ENCODE measurements around the gene FMN1. TPM values are rescaled to one million over a fixed set of nuclear protein-coding genes. Genes with fewer than 3 reads are reported as not detected.

Gene FMN1
- polyA plus RNA-seq, 4 donors: 0.54 to 2.1 (median 0.86) TPM

DNA sequence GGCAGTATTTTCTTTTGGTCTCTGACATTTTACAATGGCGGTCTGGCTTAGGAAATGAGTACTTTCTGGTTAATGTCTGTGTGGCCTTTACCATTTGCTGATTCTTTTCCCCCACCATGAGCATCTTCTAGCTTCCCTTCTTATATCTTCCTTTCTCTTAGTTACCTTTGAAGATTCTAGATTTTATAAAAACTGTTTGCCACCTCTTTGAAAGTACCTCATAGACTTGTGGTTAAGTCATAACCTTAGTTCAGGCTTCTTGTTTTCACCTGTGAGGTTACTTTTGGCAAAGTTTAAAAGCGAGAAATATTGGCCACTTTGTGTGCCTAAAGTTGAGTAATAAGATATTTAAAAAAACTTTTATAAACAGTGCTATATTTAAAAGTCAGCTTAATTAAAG lies 147.4 kb downstream of the FMN1 start:
- Histone ChIP-seq H3K9me3 (ENCODE audit: control insufficient read depth in 2 of 2, insufficient read depth in 1 of 2, low read depth in 1 of 2, low read length in 1 of 2) (peaks cover 0 to 27% of the 10 kb centered on the region in 2 donors), H3K4me3 (ENCODE audit: low read depth in 1 of 3, low read length in 3 of 3) (no peak overlapping the region), H3K27me3 (ENCODE audit: control insufficient read depth in 3 of 3, insufficient read depth in 3 of 3, low read length in 3 of 3) (peaks cover 0 to 2% (median 0%) of the 10 kb centered on the region in 3 donors), H3K27ac (ENCODE audit: low read depth in 1 of 3, low read length in 2 of 3) (no peak overlapping the region), H3K4me1 (ENCODE audit: control insufficient read depth in 3 of 3, insufficient read depth in 2 of 3, low read depth in 1 of 3, low read length in 2 of 3) (no peaks in the 10 kb centered on the region), H3K36me3 (ENCODE audit: control insufficient read depth in 3 of 3, insufficient read depth in 2 of 3, low read depth in 1 of 3, low read length in 3 of 3) (no peaks in the 10 kb centered on the region)
- no peak for DNase-seq
- 83 to 89% (median 87%) methylated on average over 2 of the region's 2 CpGs for WGBS, 3 donors
- FAIRE-seq: no peak

GRCh38 chr15:33046329-33046728 lies 148.2 kb downstream of the FMN1 start:
- Histone ChIP-seq H3K36me3 (ENCODE audit: control insufficient read depth in 3 of 3, insufficient read depth in 2 of 3, low read depth in 1 of 3, low read length in 3 of 3) (no peaks in the 10 kb centered on the region), H3K4me1 (ENCODE audit: control insufficient read depth in 3 of 3, insufficient read depth in 2 of 3, low read depth in 1 of 3, low read length in 2 of 3) (no peaks in the 10 kb centered on the region), H3K27me3 (ENCODE audit: control insufficient read depth in 3 of 3, insufficient read depth in 3 of 3, low read length in 3 of 3) (peaks cover 0 to 2% (median 0%) of the 10 kb centered on the region in 3 donors), H3K9me3 (ENCODE audit: control insufficient read depth in 2 of 2, insufficient read depth in 1 of 2, low read depth in 1 of 2, low read length in 1 of 2) (peaks cover 0 to 25% of the 10 kb centered on the region in 2 donors), H3K4me3 (ENCODE audit: low read depth in 1 of 3, low read length in 3 of 3) (no peak overlapping the region), H3K27ac (ENCODE audit: low read depth in 1 of 3, low read length in 2 of 3) (no peak overlapping the region)
- WGBS, 3 donors: 79 to 91% (median 87%) methylated on average over 2 of the region's 2 CpGs
- no peak for FAIRE-seq
- no peak for DNase-seq

- DNase-seq: no peak
These were observed 149.3 kb downstream of the FMN1 start for GRCh38 chr15:33045066-33045810.

DNA sequence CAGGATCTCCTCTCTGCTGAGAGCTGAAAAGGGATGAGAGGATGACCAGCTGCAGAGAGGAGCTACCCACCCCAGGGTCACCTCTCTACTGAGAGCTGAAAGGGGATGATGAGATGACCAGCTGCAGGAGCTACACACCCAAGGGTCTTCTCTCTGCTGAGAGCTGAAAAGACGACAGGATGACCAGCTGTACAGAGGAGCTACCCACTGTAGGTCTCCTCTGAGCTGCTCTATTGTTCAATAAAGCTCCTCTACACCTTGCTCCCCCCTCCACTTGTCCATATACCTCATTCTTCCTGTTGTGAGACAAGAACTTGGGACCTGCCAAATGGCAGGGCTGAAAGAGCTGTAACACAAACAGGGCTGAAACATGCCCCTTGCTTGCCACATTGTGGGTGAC lies 149.9 kb downstream of the FMN1 start:
- WGBS, 3 donors: 43 to 67% (median 60%) methylated on average over 1 of the region's 1 CpG
- peaks cover 0 to 2% (median 0%) of the 10 kb centered on the region in 3 donors for H3K27me3 ChIP-seq (ENCODE audit: control insufficient read depth in 3 of 3, insufficient read depth in 3 of 3, low read length in 3 of 3)
- FAIRE-seq: no peak

More at GRCh38 chr15:33045066-33045810, 149.3 kb downstream of the FMN1 start:
- WGBS, 3 donors: 66 to 75% (median 67%) methylated on average over 8 of the region's 8 CpGs
- FAIRE-seq: no peak
- no peaks in the 10 kb centered on the region for H3K4me1 ChIP-seq (ENCODE audit: control insufficient read depth in 3 of 3, insufficient read depth in 2 of 3, low read depth in 1 of 3, low read length in 2 of 3)
- H3K27me3 ChIP-seq (ENCODE audit: control insufficient read depth in 3 of 3, insufficient read depth in 3 of 3, low read length in 3 of 3): peaks cover 0 to 2% (median 0%) of the 10 kb centered on the region in 3 donors
- H3K4me3 ChIP-seq (ENCODE audit: low read depth in 1 of 3, low read length in 3 of 3): no peak overlapping the region
- H3K9me3 ChIP-seq (ENCODE audit: control insufficient read depth in 2 of 2, insufficient read depth in 1 of 2, low read depth in 1 of 2, low read length in 1 of 2): peaks cover 0 to 24% of the 10 kb centered on the region in 2 donors
- no peaks in the 10 kb centered on the region for H3K36me3 ChIP-seq (ENCODE audit: control insufficient read depth in 3 of 3, insufficient read depth in 2 of 3, low read depth in 1 of 3, low read length in 3 of 3)
- no peak overlapping the region for H3K27ac ChIP-seq (ENCODE audit: low read depth in 1 of 3, low read length in 2 of 3)

DNA sequence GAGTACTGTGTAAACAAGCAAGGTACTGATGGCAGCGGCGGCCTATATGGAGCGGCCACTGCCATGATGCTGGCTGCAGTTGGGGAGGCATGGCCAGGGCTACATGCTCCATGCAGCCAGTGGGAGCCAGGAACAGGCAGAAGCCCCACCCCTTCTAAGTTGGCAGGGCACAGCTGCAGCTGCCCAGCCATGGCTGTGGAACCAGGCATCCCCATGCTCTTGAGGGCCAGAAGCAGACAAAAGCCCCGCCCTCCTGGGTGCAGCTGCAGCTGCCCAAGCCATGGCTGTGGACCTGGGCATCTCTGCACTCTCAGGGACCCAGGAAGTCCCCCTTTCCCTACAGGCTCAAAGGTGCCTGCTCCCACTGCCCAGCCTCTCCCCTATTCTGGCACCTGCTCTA lies 150.9 kb downstream of the FMN1 start:
- Histone ChIP-seq H3K36me3 (ENCODE audit: control insufficient read depth in 3 of 3, insufficient read depth in 2 of 3, low read depth in 1 of 3, low read length in 3 of 3) (no peaks in the 10 kb centered on the region), H3K9me3 (ENCODE audit: control insufficient read depth in 2 of 2, insufficient read depth in 1 of 2, low read depth in 1 of 2, low read length in 1 of 2) (peaks cover 0 to 23% of the 10 kb centered on the region in 2 donors), H3K27ac (ENCODE audit: low read depth in 1 of 3, low read length in 2 of 3) (no peak overlapping the region), H3K4me1 (ENCODE audit: control insufficient read depth in 3 of 3, insufficient read depth in 2 of 3, low read depth in 1 of 3, low read length in 2 of 3) (no peaks in the 10 kb centered on the region), H3K4me3 (ENCODE audit: low read depth in 1 of 3, low read length in 3 of 3) (no peak overlapping the region), H3K27me3 (ENCODE audit: control insufficient read depth in 3 of 3, insufficient read depth in 3 of 3, low read length in 3 of 3) (peaks cover 0 to 2% (median 0%) of the 10 kb centered on the region in 3 donors)
- WGBS, 3 donors: 74 to 82% (median 81%) methylated on average over 3 to 4 of the region's 4 CpGs
- no peak for FAIRE-seq
- DNase-seq: no peak

More for the DNA sequence above, 149.9 kb downstream of the FMN1 start:
- DNase-seq: no peak
- Histone ChIP-seq H3K36me3 (ENCODE audit: control insufficient read depth in 3 of 3, insufficient read depth in 2 of 3, low read depth in 1 of 3, low read length in 3 of 3) (no peaks in the 10 kb centered on the region), H3K27ac (ENCODE audit: low read depth in 1 of 3, low read length in 2 of 3) (no peak overlapping the region), H3K4me1 (ENCODE audit: control insufficient read depth in 3 of 3, insufficient read depth in 2 of 3, low read depth in 1 of 3, low read length in 2 of 3) (no peaks in the 10 kb centered on the region), H3K4me3 (ENCODE audit: low read depth in 1 of 3, low read length in 3 of 3) (no peak overlapping the region), H3K9me3 (ENCODE audit: control insufficient read depth in 2 of 2, insufficient read depth in 1 of 2, low read depth in 1 of 2, low read length in 1 of 2) (peaks cover 0 to 24% of the 10 kb centered on the region in 2 donors)

DNA sequence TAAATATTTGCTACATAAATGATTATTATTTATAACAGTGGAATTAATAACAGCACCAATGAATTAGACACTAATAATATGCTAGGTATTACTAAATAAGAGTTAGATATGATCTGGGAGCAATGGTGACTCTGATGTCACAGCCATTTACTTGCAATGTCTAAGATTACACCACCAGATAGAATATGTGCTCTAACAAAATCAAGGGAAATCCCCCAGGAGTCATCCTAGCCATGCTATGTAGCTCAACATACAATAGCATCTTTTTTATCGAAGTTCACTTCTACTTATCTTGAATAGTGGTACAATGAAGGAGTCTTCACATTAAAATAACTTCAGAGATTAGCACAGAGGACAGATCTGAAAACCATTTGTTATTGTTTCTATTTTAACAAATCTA lies 154.0 kb downstream of the FMN1 start:
- FAIRE-seq: no peak
- Histone ChIP-seq H3K27me3 (ENCODE audit: control insufficient read depth in 3 of 3, insufficient read depth in 3 of 3, low read length in 3 of 3) (no peaks in the 10 kb centered on the region), H3K9me3 (ENCODE audit: control insufficient read depth in 2 of 2, insufficient read depth in 1 of 2, low read depth in 1 of 2, low read length in 1 of 2) (peaks cover 0 to 21% of the 10 kb centered on the region in 2 donors), H3K4me1 (ENCODE audit: control insufficient read depth in 3 of 3, insufficient read depth in 2 of 3, low read depth in 1 of 3, low read length in 2 of 3) (no peaks in the 10 kb centered on the region), H3K27ac (ENCODE audit: low read depth in 1 of 3, low read length in 2 of 3) (no peak overlapping the region), H3K36me3 (ENCODE audit: control insufficient read depth in 3 of 3, insufficient read depth in 2 of 3, low read depth in 1 of 3, low read length in 3 of 3) (no peaks in the 10 kb centered on the region), H3K4me3 (ENCODE audit: low read depth in 1 of 3, low read length in 3 of 3) (no peak overlapping the region)
- WGBS, 3 donors: 77 to 100% (median 85%) methylated on average over 1 of the region's 1 CpG
- no peak for DNase-seq

DNA sequence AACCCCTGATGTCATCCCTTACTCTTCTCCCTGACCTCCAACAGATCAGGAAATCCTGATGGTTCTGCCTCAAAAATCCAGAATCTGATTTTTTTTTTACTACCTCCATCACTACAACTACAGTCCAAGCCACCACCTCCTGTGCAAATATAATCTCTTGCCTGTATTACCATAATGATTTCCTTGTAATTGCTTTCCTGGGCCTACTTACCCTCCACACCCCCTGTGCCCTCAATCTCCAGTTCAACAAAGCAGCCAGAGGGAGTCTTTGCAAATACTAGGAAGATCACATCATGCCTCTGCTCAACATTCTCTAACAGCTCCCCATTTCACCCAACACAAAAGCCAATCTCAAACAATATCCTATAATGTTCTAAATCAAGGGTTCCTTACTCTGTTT lies 159.9 kb downstream of the FMN1 start:
- Histone ChIP-seq H3K9me3 (ENCODE audit: control insufficient read depth in 2 of 2, insufficient read depth in 1 of 2, low read depth in 1 of 2, low read length in 1 of 2) (no peaks in the 10 kb centered on the region), H3K4me3 (ENCODE audit: low read depth in 1 of 3, low read length in 3 of 3) (no peak overlapping the region), H3K27ac (ENCODE audit: low read depth in 1 of 3, low read length in 2 of 3) (no peak overlapping the region), H3K4me1 (ENCODE audit: control insufficient read depth in 3 of 3, insufficient read depth in 2 of 3, low read depth in 1 of 3, low read length in 2 of 3) (no peaks in the 10 kb centered on the region), H3K27me3 (ENCODE audit: control insufficient read depth in 3 of 3, insufficient read depth in 3 of 3, low read length in 3 of 3) (no peaks in the 10 kb centered on the region), H3K36me3 (ENCODE audit: control insufficient read depth in 3 of 3, insufficient read depth in 2 of 3, low read depth in 1 of 3, low read length in 3 of 3) (no peaks in the 10 kb centered on the region)
- DNase-seq: peak in 1 of 2 donors; percentile 32
- no peak for FAIRE-seq

DNA sequence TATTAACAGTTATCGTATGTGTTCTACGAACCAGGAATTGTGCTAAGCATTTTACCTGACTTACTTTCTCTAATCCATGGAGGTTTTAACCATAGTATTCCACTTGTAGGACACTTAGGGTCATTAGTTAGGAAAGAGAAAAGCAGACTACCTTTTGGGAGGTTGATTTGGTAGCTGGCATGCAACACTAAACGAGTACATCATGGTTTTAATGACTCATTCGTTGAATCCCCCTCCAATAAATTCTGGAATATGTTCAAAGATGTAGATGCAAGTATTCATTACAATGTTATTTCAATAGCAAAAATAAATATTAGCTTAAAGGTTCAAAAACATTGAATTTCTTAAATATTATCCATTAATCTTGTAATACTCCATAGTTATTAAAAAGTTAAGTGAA lies 162.5 kb downstream of the FMN1 start:
- FAIRE-seq (no peak), DNase-seq (no peak)
- no peak overlapping the region for H3K4me3 ChIP-seq (ENCODE audit: low read depth in 1 of 3, low read length in 3 of 3)
- no peaks in the 10 kb centered on the region for H3K4me1 ChIP-seq (ENCODE audit: control insufficient read depth in 3 of 3, insufficient read depth in 2 of 3, low read depth in 1 of 3, low read length in 2 of 3)
- no peak overlapping the region for H3K27ac ChIP-seq (ENCODE audit: low read depth in 1 of 3, low read length in 2 of 3)
- no peaks in the 10 kb centered on the region for H3K9me3 ChIP-seq (ENCODE audit: control insufficient read depth in 2 of 2, insufficient read depth in 1 of 2, low read depth in 1 of 2, low read length in 1 of 2)
- WGBS, 3 donors: 63 to 76% (median 69%) methylated on average over 4 of the region's 4 CpGs
- no peaks in the 10 kb centered on the region for H3K36me3 ChIP-seq (ENCODE audit: control insufficient read depth in 3 of 3, insufficient read depth in 2 of 3, low read depth in 1 of 3, low read length in 3 of 3)
- no peaks in the 10 kb centered on the region for H3K27me3 ChIP-seq (ENCODE audit: control insufficient read depth in 3 of 3, insufficient read depth in 3 of 3, low read length in 3 of 3)
